K562 (cell line): ENCODE measurements around the gene CNN3. TPM values are rescaled to one million over a fixed set of nuclear protein-coding genes. Genes with fewer than 3 reads are reported as not detected.

ENCODE experiments used
- BACH1 ChIP-seq: fragments of 200-800 bp; sonication (Bioruptor generic); IDR thresholded peaks from 2 replicates; pipeline ENCODE4 v1.6.1; 2016; ENCODE audit warnings: missing genetic modification characterization, missing compliant biosample characterization
- EWSR1 ChIP-seq: fragments of 450-650 bp; IDR thresholded peaks from 2 replicates; pipeline ENCODE4 v1.6.1; 2018; ENCODE audit warnings: borderline replicate concordance, mild to moderate bottlenecking, low read depth, moderate library complexity; ENCODE audit not compliant: partially characterized antibody
- KDM4B ChIP-seq, 2 experiments: fragments of 450-650 bp in 1 of 2; sonication (generic) in 1 of 2; IDR thresholded peaks; 2 replicates each; pipeline ENCODE4 v1.6.1; 2016 to 2017; ENCODE audit warnings: borderline replicate concordance in 2 of 2, antibody characterized with exemption in 1 of 2, low read depth in 1 of 2, mild to moderate bottlenecking in 1 of 2
- STAG1 ChIP-seq: sonication (generic); formaldehyde crosslinking; IDR thresholded peaks from 2 replicates; pipeline ENCODE4 v1.5.0; 2020; ENCODE audit warnings: missing genetic modification reagents, borderline replicate concordance
- polyA plus RNA-seq, 8 experiments: library from polyadenylated mRNA; depleted of rRNA in 4 of 8; stranded (reverse) in 5 of 8; unstranded in 3 of 8; fragments of >200 nt; fragmentation: Nextera tagmentation in 2 of 8; fragmentation: Illumina TruSeq in 1 of 8; extraction: Ambion mirVana in 2 of 8; extraction: Trizol in 1 of 8; gene quantifications; 2 replicates each; pipeline versions ENCODE4 v1.2.1 to v1.2.3, GENCODE V29; 2011 to 2014; ENCODE audit warnings: inconsistent platforms in 1 of 8, missing spikeins in 1 of 8
- total RNA-seq, 7 experiments: library from RNA; depleted of rRNA in 6 of 7; stranded (reverse); fragments of >200 nt in 6 of 7; fragmentation: Illumina TruSeq in 2 of 7; extraction: Trizol in 2 of 7; gene quantifications; 2 replicates each; pipeline versions ENCODE4 v1.2.1 to v1.2.3, GENCODE V29; 2011 to 2021; ENCODE audit warnings: low replicate concordance in 1 of 7
- TF ChIP-seq, protein P1 (sequence below), 2 experiments: fragments of 450-650 bp in 1 of 2; IDR thresholded peaks; 2 replicates each; pipeline ENCODE4 v1.6.1; 2011 to 2017; ENCODE audit warnings: low read depth in 2 of 2, antibody characterized with exemption in 1 of 2, borderline replicate concordance in 1 of 2, low read length in 1 of 2, mild to moderate bottlenecking in 1 of 2, mixed read lengths in 1 of 2; ENCODE audit not compliant: control insufficient read depth in 1 of 2
- TF ChIP-seq, protein P2 (sequence below): sonication (generic); formaldehyde crosslinking; IDR thresholded peaks from 2 replicates; pipeline ENCODE4 v1.8.0; 2022; ENCODE audit warnings: missing genetic modification reagents, mild to moderate bottlenecking, moderate library complexity, borderline replicate concordance
- TF ChIP-seq, protein P3 (sequence below): sonication (generic); formaldehyde crosslinking; IDR thresholded peaks from 2 replicates; pipeline ENCODE4 v1.9.0; 2022; ENCODE audit warnings: mild to moderate bottlenecking, missing genetic modification reagents

CNN3 gene
- total and polyA plus RNA-seq, 9 of the 15 experiments (the other 6 are each of a cell fraction or from before 2014, with no cell fraction given) = 0.06 to 0.62 (median 0.18) TPM; not detected in 4

DNA sequence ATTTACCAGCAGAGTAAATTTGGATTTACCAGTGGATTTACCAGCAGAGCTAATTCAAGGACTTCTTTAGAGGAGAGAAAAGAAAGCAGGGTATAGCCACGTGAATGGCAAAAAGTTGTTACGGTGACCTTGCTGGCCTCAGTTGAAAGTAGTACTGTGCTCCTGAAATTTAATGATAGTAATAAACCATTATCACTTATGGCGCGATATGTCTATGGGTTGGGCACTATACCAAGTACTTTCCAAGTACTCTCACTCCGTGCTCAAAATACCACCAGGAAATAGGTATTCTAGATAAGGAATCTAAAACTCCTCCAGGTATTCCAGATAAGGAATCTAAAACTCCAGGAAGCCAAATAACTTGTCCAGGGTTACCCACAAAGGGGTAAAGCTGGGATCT, 70.9 kb downstream of the CNN3 start (continued):
- TF ChIP-seq, protein P1, sequence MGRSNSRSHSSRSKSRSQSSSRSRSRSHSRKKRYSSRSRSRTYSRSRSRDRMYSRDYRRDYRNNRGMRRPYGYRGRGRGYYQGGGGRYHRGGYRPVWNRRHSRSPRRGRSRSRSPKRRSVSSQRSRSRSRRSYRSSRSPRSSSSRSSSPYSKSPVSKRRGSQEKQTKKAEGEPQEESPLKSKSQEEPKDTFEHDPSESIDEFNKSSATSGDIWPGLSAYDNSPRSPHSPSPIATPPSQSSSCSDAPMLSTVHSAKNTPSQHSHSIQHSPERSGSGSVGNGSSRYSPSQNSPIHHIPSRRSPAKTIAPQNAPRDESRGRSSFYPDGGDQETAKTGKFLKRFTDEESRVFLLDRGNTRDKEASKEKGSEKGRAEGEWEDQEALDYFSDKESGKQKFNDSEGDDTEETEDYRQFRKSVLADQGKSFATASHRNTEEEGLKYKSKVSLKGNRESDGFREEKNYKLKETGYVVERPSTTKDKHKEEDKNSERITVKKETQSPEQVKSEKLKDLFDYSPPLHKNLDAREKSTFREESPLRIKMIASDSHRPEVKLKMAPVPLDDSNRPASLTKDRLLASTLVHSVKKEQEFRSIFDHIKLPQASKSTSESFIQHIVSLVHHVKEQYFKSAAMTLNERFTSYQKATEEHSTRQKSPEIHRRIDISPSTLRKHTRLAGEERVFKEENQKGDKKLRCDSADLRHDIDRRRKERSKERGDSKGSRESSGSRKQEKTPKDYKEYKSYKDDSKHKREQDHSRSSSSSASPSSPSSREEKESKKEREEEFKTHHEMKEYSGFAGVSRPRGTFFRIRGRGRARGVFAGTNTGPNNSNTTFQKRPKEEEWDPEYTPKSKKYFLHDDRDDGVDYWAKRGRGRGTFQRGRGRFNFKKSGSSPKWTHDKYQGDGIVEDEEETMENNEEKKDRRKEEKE (IDR thresholded peaks at IDR 0.05; ENCODE audit: borderline replicate concordance in 1 of 2, control insufficient read depth in 1 of 2, low read depth in 2 of 2, low read length in 1 of 2) = no peak
- TF ChIP-seq, protein P2, sequence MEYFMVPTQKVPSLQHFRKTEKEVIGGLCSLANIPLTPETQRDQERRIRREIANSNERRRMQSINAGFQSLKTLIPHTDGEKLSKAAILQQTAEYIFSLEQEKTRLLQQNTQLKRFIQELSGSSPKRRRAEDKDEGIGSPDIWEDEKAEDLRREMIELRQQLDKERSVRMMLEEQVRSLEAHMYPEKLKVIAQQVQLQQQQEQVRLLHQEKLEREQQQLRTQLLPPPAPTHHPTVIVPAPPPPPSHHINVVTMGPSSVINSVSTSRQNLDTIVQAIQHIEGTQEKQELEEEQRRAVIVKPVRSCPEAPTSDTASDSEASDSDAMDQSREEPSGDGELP (CRISPR knock-in tag) = no peak
- TF ChIP-seq BACH1 (tag) (no peak), STAG1 (CRISPR knock-in tag) (no peak), KDM4B (IDR thresholded peaks at IDR 0.05; ENCODE audit: borderline replicate concordance in 2 of 2, low read depth in 1 of 2) (no peak), EWSR1 (no peak)
- TF ChIP-seq, protein P3, sequence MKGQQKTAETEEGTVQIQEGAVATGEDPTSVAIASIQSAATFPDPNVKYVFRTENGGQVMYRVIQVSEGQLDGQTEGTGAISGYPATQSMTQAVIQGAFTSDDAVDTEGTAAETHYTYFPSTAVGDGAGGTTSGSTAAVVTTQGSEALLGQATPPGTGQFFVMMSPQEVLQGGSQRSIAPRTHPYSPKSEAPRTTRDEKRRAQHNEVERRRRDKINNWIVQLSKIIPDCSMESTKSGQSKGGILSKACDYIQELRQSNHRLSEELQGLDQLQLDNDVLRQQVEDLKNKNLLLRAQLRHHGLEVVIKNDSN (CRISPR knock-in tag) = no peak
